Measurements from ENCODE around the gene ZNF689.

GRCh38 chr16:30569281-30569680 is 40.9 kb downstream of the ZNF689 start:
- no peak for TF ChIP-seq POLR2A (IDR thresholded peaks at IDR 0.05; ENCODE audit: borderline replicate concordance, extremely low read depth, insufficient read depth, insufficient read length)
- TF ChIP-seq ATF3 (IDR thresholded peaks at IDR 0.05) = no peak
- TF ChIP-seq SRF (IDR thresholded peaks at IDR 0.05; ENCODE audit: low read depth) = no peak
- TF ChIP-seq, protein P1, sequence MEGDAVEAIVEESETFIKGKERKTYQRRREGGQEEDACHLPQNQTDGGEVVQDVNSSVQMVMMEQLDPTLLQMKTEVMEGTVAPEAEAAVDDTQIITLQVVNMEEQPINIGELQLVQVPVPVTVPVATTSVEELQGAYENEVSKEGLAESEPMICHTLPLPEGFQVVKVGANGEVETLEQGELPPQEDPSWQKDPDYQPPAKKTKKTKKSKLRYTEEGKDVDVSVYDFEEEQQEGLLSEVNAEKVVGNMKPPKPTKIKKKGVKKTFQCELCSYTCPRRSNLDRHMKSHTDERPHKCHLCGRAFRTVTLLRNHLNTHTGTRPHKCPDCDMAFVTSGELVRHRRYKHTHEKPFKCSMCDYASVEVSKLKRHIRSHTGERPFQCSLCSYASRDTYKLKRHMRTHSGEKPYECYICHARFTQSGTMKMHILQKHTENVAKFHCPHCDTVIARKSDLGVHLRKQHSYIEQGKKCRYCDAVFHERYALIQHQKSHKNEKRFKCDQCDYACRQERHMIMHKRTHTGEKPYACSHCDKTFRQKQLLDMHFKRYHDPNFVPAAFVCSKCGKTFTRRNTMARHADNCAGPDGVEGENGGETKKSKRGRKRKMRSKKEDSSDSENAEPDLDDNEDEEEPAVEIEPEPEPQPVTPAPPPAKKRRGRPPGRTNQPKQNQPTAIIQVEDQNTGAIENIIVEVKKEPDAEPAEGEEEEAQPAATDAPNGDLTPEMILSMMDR (IDR thresholded peaks at IDR 0.05 in 2 of 3, conservative IDR thresholded peaks at IDR 0.05 in 1 of 3; ENCODE audit: borderline replicate concordance in 1 of 3, insufficient read depth in 1 of 3, low read depth in 2 of 3, low read length in 2 of 3) = no peak
